Uterus (tissue), 2 donors: ENCODE measurements around the gene FBXL13.

Experiments
- POLR2A ChIP-seq, 2 donors: fragments of 450-650 bp; IDR thresholded peaks; one replicate each; pipeline ENCODE4 v1.6.1; 2016; ENCODE audit warnings: antibody characterized with exemption in 2 of 2, mild to moderate bottlenecking in 1 of 2, moderate library complexity in 1 of 2
- TF ChIP-seq, protein P1 (sequence below), 4 experiments: fragments of 200-600 bp in 2 of 4; fragments of 450-650 bp in 2 of 4; sonication (generic) in 2 of 4; IDR thresholded peaks; one replicate each; pipeline ENCODE4 v1.5.1; 2016 to 2019; ENCODE audit warnings: antibody characterized with exemption in 4 of 4, mild to moderate bottlenecking in 2 of 4, moderate library complexity in 1 of 4

DNA sequence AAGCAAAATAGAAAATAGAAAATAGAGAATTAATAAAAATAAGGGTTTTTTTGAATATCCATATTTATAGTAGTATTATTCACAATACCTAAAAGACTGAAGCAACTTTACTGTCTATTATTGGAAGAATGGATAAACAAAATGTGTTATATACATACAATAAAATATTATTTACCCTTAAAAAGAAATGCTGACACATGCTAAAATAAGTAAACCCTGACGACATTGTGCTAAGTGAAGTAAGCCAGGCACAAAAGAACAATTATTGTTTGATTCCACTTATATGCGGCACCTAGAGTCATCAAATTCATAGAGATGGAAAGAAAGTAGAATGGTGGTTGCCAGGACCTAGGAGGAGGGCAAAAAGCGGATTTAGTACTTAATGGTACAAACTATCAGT is 122.8 kb downstream of the FBXL13 start:
- TF ChIP-seq, protein P1, sequence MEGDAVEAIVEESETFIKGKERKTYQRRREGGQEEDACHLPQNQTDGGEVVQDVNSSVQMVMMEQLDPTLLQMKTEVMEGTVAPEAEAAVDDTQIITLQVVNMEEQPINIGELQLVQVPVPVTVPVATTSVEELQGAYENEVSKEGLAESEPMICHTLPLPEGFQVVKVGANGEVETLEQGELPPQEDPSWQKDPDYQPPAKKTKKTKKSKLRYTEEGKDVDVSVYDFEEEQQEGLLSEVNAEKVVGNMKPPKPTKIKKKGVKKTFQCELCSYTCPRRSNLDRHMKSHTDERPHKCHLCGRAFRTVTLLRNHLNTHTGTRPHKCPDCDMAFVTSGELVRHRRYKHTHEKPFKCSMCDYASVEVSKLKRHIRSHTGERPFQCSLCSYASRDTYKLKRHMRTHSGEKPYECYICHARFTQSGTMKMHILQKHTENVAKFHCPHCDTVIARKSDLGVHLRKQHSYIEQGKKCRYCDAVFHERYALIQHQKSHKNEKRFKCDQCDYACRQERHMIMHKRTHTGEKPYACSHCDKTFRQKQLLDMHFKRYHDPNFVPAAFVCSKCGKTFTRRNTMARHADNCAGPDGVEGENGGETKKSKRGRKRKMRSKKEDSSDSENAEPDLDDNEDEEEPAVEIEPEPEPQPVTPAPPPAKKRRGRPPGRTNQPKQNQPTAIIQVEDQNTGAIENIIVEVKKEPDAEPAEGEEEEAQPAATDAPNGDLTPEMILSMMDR (IDR thresholded peaks at IDR 0.05) = no peak
- TF ChIP-seq POLR2A (IDR thresholded peaks at IDR 0.05) = no peak
